Stimulated activated naive CD4-positive, alpha-beta T cell (primary cell): ENCODE measurements around the gene NSD1.
"Not testable (repeated sequence)": the region's sequence is repeated elsewhere in the genome, so short reads cannot be mapped to it uniquely, and the experiment has no call there.

Source experiments
- DNase-seq, 6 experiments: peaks; one replicate each; lab custom pipeline; 2025; lab: John Stamatoyannopoulos, UW

Gene NSD1

GRCh38 chr5:177232358-177232757 is 98.8 kb downstream of the NSD1 start:
- no peak for DNase-seq

DNA sequence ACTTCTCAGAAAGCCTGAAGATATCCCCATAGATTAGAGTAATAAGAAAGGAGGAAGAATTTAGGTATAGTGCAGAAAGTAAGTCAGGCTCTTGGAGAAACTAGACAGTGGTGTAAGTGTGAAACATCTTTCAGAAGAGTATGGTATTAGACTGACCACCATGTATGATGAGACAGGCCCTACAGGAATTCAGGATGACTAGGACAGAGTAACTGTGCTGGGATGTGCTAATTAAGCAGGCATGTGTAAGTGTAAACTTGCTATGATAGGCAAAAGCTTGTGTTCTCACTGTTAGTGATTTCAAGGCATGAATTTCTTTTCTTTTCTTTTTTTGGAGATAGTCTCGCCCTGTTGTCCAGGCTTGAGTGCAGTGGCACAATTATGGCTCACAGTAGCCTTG is 99.2 kb downstream of the NSD1 start:
- no peak for DNase-seq

- DNase-seq, result no peak
These were observed 99.6 kb downstream of the NSD1 start for GRCh38 chr5:177233206-177233605.

- no peak for DNase-seq
These were observed 100.2 kb downstream of the NSD1 start for GRCh38 chr5:177233802-177234201.

GRCh38 chr5:177234841-177235240 is 101.3 kb downstream of the NSD1 start:
- no peak for DNase-seq

DNA sequence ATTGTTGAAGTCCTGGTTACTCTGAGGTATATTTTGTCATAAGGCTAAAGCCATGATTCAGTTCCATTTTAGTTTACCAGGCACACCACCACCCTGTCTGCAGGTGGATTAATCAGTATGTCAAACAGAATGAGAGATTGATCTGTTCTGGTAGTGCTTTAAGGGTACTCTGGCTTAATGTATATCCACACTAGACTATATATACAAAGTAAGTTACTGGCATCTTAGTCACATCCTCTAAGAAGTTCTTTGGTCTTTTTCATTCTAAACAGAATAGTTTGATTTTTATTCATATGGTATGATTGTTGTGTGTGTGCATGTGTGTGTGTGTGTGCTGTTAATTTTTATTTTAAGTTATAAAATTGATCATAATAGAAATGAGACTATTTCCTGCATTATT is 108.2 kb downstream of the NSD1 start:
- no peak for DNase-seq

DNA sequence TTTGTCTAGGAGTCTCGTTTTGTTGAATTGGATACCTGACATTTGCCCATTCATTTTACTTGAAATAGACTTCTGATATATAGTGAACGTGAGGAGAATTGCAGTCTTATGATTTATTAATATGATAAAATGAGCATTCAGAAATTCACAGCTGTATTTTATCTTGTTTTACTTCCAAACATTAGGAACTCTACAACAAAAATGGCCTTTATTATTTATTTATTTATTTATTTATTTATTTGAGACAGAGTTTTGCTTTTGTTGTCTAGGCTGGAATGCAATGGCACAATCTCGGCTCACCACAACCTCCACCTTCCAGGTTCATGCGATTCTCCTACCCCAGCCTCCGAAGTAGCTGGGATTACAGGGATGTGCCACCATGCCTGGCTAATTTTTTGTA is 108.7 kb downstream of the NSD1 start:
- no peak for DNase-seq

- DNase-seq, result no peak
These were observed 116.4 kb downstream of the NSD1 start for GRCh38 chr5:177249761-177250537.

DNA sequence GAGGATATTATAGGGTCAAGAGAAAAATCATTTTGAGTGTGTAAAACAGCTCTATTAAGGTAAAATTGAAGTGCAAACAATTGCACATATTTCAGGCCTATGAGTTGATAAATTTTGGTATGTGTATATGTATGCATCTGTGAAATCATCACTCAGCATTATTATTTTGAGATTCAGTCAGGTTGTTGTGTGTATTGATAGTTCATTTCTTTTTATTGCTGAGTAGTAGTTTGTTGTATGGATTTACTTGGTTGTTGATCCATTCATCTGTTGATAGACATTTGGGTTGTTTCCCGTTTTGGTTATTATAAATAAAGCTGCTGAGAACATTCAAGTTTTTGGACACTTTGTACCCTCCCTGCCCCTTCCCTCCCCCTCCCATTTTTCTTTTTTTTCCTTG is 119.7 kb downstream of the NSD1 start:
- no peak for DNase-seq

GRCh38 chr5:177256296-177256695 is 122.7 kb downstream of the NSD1 start:
- DNase-seq, result no peak

- DNase-seq, result not testable (repeated sequence)
These were observed 125.1 kb downstream of the NSD1 start for GRCh38 chr5:177258711-177259110.

DNA sequence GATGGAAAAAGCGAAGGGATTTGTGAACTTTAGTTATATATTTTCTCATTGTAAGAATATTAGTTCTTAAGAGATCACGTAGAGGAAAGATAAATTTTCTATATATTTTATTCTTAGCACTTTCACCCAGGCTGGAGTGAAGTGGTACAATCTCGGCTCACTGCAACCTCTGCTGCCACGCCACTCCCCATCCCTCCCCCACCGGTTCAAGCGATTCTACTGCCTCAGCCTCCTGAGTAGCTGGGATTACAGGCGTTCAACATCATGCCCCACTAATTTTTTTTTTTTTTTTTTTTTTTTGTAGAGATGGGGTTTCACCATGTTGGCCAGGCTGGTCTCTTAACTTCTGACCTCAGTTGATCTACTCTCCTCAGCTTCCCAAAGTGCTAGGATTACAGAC is 127.4 kb downstream of the NSD1 start:
- no peak for DNase-seq

DNA sequence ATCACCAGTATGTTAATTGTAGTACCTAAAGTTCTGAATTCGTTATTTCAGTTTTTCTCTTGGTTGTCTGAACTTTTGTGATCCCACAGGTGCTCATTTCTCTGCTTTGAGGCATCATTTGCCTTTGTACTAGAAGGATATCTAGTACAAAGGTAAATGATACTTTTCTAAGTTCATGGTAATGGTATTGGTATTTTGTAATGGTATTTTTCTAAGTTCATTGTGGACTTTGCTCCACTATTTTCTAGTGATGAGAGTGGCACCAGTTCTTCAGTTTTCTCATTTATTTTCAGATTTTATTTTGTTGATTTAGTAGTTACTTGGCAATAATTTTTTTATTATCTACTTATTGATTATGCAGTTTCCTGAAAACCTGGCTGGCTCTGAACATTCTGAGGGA is 127.9 kb downstream of the NSD1 start:
- DNase-seq, result no peak

DNA sequence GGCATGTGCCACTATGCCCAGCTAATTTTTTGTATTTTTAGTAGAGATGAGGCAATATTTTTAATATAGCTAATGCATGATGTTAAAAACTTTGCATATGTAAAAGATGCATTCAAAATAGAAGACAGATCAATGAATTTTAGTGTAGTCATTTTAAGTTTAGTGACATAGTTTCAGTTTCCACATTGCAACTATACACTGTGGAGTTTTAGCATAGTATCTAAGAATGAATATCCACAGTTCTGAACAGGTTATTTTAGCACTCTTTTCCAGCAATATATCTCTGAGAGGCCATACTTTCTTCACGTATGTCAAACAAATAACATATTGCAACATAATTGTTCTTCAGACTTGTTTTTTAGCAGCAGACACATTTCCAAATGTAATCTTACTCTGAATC is 130.6 kb downstream of the NSD1 start:
- DNase-seq, result no peak

- no peak for DNase-seq
These were observed 131.8 kb downstream of the NSD1 start for GRCh38 chr5:177265395-177265794.

- DNase-seq, result no peak
These were observed 135.8 kb downstream of the NSD1 start for GRCh38 chr5:177269232-177269895.

DNA sequence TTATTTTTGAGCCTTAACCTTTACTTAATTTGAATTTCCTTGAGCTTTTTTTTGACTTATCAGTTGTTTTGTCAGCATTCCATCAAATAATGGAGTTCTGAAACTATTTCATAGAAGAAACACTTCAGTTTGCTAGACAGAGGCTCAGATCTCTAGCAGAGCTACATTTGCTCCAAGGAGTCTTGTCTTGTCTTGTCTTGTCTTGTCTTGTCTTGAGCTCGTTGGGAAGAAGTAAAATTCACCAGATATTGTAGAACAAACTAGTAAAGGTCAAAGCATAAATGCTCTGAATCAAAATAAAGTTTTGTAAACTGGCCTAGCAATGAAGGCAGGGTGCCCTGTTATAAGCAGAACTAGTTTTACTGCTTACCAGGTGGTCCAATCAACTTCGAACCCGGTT is 136.4 kb downstream of the NSD1 start:
- DNase-seq, result no peak

DNA sequence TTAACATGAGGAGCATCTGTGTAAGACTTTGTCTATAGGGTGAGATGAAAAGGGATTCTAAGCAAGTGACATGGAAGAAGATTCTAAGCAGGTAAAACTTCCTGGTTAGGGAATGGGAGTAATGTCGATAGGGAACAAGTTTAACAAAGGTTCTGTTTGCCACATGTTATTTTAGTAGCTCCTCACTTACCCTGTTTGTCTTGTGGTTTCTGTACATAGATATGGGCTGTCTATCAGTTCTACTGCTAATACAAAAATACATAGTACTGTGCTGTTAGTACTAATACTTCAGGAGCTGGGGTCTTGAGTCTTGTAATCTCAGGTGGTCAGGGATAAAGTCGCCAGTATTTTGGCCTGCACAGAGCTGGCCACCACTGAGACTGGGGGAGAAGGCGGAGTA is 137.1 kb downstream of the NSD1 start:
- DNase-seq, result no peak

- DNase-seq, result no peak
These were observed 137.5 kb downstream of the NSD1 start for GRCh38 chr5:177271113-177271512.

GRCh38 chr5:177275883-177276282 is 142.3 kb downstream of the NSD1 start:
- DNase-seq, result no peak

DNA sequence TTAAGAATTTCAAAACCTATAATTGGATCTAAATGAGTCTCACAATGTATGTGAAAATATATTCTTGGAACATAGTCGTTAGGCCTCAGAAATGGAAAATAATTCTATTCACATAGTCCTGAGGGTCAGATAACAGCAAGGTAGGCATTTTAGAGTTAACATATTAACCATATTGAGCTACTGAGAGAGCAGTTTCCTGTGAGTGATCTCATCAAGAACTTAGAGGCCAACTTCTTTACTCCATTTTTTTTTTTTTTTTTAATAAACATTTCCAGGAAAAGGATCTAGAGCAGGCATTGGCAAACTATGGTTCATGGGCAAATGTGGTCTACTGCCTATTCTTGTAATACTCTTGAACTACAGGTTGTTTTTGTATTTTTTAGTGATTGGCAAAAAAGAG is 143.3 kb downstream of the NSD1 start:
- no peak for DNase-seq

DNA sequence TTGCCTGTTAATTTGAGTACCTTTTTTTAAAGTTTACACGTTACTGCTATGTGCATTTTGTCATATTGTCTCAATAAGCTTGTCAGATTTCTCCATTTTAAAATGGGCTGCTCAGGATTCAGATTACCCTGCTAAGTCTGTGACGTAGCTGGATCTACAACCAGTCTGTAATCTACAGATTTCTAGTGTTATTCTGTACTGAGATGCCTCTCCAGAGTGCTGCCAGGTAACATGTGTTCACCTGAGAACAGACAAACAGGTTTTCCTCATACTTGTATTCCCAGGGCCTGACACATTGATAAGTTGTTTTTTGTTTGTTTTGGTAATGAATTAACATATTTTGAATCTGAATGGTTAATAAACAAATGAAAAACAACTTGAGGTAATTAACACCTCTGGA is 154.6 kb downstream of the NSD1 start:
- DNase-seq, result no peak

GRCh38 chr5:177290816-177291596 is 157.4 kb downstream of the NSD1 start:
- no peak for DNase-seq
